Dendritic cell treated with granulocyte-macrophage colony-stimulating factor and Interleukin-4, amounts not matched to agents 40 ng/mL and 50 ng/mL, for 4 days (primary cell): ENCODE data around the gene FKBP10.

Experiments
- H3K27ac Mint-ChIP-seq: one replicate; pipeline ENCODE4 v1.8.0; 2022; ENCODE audit warnings: mild to moderate bottlenecking, mixed read lengths
- H3K27me3 Mint-ChIP-seq: one replicate; pipeline ENCODE4 v1.8.0; 2022; ENCODE audit warnings: mild to moderate bottlenecking, mixed read lengths
- H3K36me3 Mint-ChIP-seq: one replicate; pipeline ENCODE4 v1.8.0; 2022; ENCODE audit warnings: low read depth, mixed read lengths
- H3K4me1 Mint-ChIP-seq: one replicate; pipeline ENCODE4 v1.8.0; 2022; ENCODE audit warnings: low read depth, mixed read lengths
- H3K4me3 Mint-ChIP-seq: one replicate; pipeline ENCODE4 v1.8.0; 2022; ENCODE audit warnings: mild to moderate bottlenecking, moderate library complexity, mixed read lengths
- H3K9me3 Mint-ChIP-seq: one replicate; pipeline ENCODE4 v1.8.0; 2022; ENCODE audit warnings: mixed read lengths
- intact Hi-C: fragments of 100-400 bp; cut with micrococcal nuclease; formaldehyde crosslinking; loops from one replicate; pipeline ENCODE4 v1.15.0; 2022

FKBP10 gene

GRCh38 chr17:41860254-41860931 lies 47.6 kb downstream of the FKBP10 start:
- peaks cover 17% of the 10 kb centered on the region for H3K4me1 Mint-ChIP-seq
- H3K36me3 Mint-ChIP-seq, result peaks cover 6% of the 10 kb centered on the region
- H3K27me3 Mint-ChIP-seq, result no peaks in the 10 kb centered on the region
- no peak overlapping the region for H3K4me3 Mint-ChIP-seq
- no peak overlapping the region for H3K27ac Mint-ChIP-seq
- intact Hi-C loops, result loop anchor here (10.0 kb wide), 1 partner anchor 126 kb away; the partner anchor contains the start of gene HAP1
- H3K9me3 Mint-ChIP-seq, result no peaks in the 10 kb centered on the region

GRCh38 chr17:41863074-41863848 lies 50.5 kb downstream of the FKBP10 start:
- intact Hi-C loops, result loop anchor here (10.0 kb wide), 1 partner anchor 128 kb away; the partner anchor contains the start of gene HAP1
- Mint-ChIP-seq H3K9me3 (no peaks in the 10 kb centered on the region), H3K27me3 (no peaks in the 10 kb centered on the region), H3K27ac (no peak overlapping the region), H3K36me3 (peaks cover 20% of the 10 kb centered on the region), H3K4me3 (no peak overlapping the region), H3K4me1 (peaks cover 17% of the 10 kb centered on the region)

- Mint-ChIP-seq H3K4me1 (peaks cover 17% of the 10 kb centered on the region), H3K27me3 (no peaks in the 10 kb centered on the region), H3K36me3 (peaks cover 32% of the 10 kb centered on the region), H3K27ac (no peak overlapping the region), H3K9me3 (no peaks in the 10 kb centered on the region), H3K4me3 (no peak overlapping the region)
- intact Hi-C loops, result loop anchor here (10.0 kb wide), 1 partner anchor 130 kb away; the partner anchor contains the start of gene HAP1
These were observed 51.7 kb downstream of the FKBP10 start for GRCh38 chr17:41864498-41864835.

- no peak within 1 kb of the TSS for H3K4me3 Mint-ChIP-seq
- H3K4me1 Mint-ChIP-seq, result peaks cover 17% of the 10 kb centered on the region
- no peaks in the 10 kb centered on the region for H3K27me3 Mint-ChIP-seq
- H3K9me3 Mint-ChIP-seq, result no peaks in the 10 kb centered on the region
- intact Hi-C loops, result loop anchor here (10.0 kb wide), 1 partner anchor 130 kb away; the partner anchor contains the start of gene HAP1
- no peak within 1 kb of the TSS for H3K27ac Mint-ChIP-seq
- H3K36me3 Mint-ChIP-seq, result peaks cover 38% of the 10 kb centered on the region
These were observed 52.2 kb downstream of the FKBP10 start, which contains the start of gene KLHL11 for GRCh38 chr17:41864836-41865595. TSS of gene KLHL11 (minus strand) at chr17:41865423. CDS start at chr17:41865370, 53 bp downstream.

GRCh38 chr17:41865596-41865893 lies 52.7 kb downstream of the FKBP10 start:
- intact Hi-C loops, result loop anchor here (10.0 kb wide), 1 partner anchor 131 kb away; the partner anchor contains the start of gene HAP1
- Mint-ChIP-seq H3K4me3 (no peak overlapping the region), H3K4me1 (peaks cover 14% of the 10 kb centered on the region), H3K36me3 (peaks cover 43% of the 10 kb centered on the region), H3K9me3 (no peaks in the 10 kb centered on the region), H3K27me3 (no peaks in the 10 kb centered on the region), H3K27ac (no peak overlapping the region)

- no peak overlapping the region for H3K4me3 Mint-ChIP-seq
- intact Hi-C loops, result loop anchor here (10.0 kb wide), 1 partner anchor 134 kb away; the partner anchor contains the start of gene HAP1
- no peak overlapping the region for H3K27ac Mint-ChIP-seq
- no peaks in the 10 kb centered on the region for H3K4me1 Mint-ChIP-seq
- no peaks in the 10 kb centered on the region for H3K9me3 Mint-ChIP-seq
- no peaks in the 10 kb centered on the region for H3K27me3 Mint-ChIP-seq
- peaks cover 73% of the 10 kb centered on the region for H3K36me3 Mint-ChIP-seq
These were observed 55.8 kb downstream of the FKBP10 start for GRCh38 chr17:41868568-41868967.

GRCh38 chr17:41869426-41869825 lies 56.6 kb downstream of the FKBP10 start:
- intact Hi-C loops, result loop anchor here (10.0 kb wide), 1 partner anchor 135 kb away; the partner anchor contains the start of gene HAP1
- Mint-ChIP-seq H3K27ac (no peak overlapping the region), H3K4me3 (no peak overlapping the region), H3K27me3 (no peaks in the 10 kb centered on the region), H3K9me3 (no peaks in the 10 kb centered on the region), H3K36me3 (peaks cover 82% of the 10 kb centered on the region), H3K4me1 (no peaks in the 10 kb centered on the region)

- Mint-ChIP-seq H3K27ac (no peak overlapping the region), H3K27me3 (no peaks in the 10 kb centered on the region), H3K4me3 (no peak overlapping the region), H3K9me3 (no peaks in the 10 kb centered on the region), H3K4me1 (no peaks in the 10 kb centered on the region), H3K36me3 (peaks cover 88% of the 10 kb centered on the region)
- intact Hi-C loops, result no loop called here
These were observed 57.3 kb downstream of the FKBP10 start for GRCh38 chr17:41870097-41870496.

GRCh38 chr17:41870627-41871026 lies 57.8 kb downstream of the FKBP10 start:
- H3K4me3 Mint-ChIP-seq, result no peak overlapping the region
- no peaks in the 10 kb centered on the region for H3K4me1 Mint-ChIP-seq
- no peaks in the 10 kb centered on the region for H3K9me3 Mint-ChIP-seq
- H3K36me3 Mint-ChIP-seq, result peaks cover 94% of the 10 kb centered on the region
- H3K27me3 Mint-ChIP-seq, result no peaks in the 10 kb centered on the region
- intact Hi-C loops, result no loop called here
- H3K27ac Mint-ChIP-seq, result no peak overlapping the region

- H3K4me1 Mint-ChIP-seq, result no peaks in the 10 kb centered on the region
- intact Hi-C loops, result no loop called here
- no peak overlapping the region for H3K4me3 Mint-ChIP-seq
- no peak overlapping the region for H3K27ac Mint-ChIP-seq
- H3K9me3 Mint-ChIP-seq, result no peaks in the 10 kb centered on the region
- H3K27me3 Mint-ChIP-seq, result no peaks in the 10 kb centered on the region
- peaks cover 100% of the 10 kb centered on the region for H3K36me3 Mint-ChIP-seq
These were observed 59.0 kb downstream of the FKBP10 start for GRCh38 chr17:41871789-41872188.
